HepG2 (cell line): ENCODE results near the gene MEG3. TPM values are rescaled to one million over a fixed set of nuclear protein-coding genes. Genes with fewer than 3 reads are reported as not detected.
A peak's percentile ranks its signal among the peaks of the same experiment; 100 is the strongest.

Experiments
- AKAP8 ChIP-seq: sonication (generic); formaldehyde crosslinking; IDR thresholded peaks from 2 replicates; pipeline ENCODE4 v1.5.1; 2020; ENCODE audit warnings: mild to moderate bottlenecking, missing genetic modification reagents
- CERS6 ChIP-seq: sonication (generic); formaldehyde crosslinking; IDR thresholded peaks from 2 replicates; pipeline ENCODE4 v1.5.0; 2020; ENCODE audit warnings: missing genetic modification reagents
- DPF2 ChIP-seq: sonication (generic); formaldehyde crosslinking; IDR thresholded peaks from 2 replicates; pipeline ENCODE4 v1.4.0; 2020; ENCODE audit warnings: mild to moderate bottlenecking, low read depth, missing genetic modification reagents, borderline replicate concordance
- DRAP1 ChIP-seq: IDR thresholded peaks from 2 replicates; pipeline ENCODE4 v1.6.1; 2016; ENCODE audit warnings: missing genetic modification reagents, missing compliant biosample characterization
- HNRNPL ChIP-seq: fragments of 200-400 bp; formaldehyde crosslinking; IDR thresholded peaks from 2 replicates; pipeline ENCODE4 v1.6.1; 2017; ENCODE audit warnings: mild to moderate bottlenecking, low read depth, low read length
- NCOA5 ChIP-seq: sonication (generic); formaldehyde crosslinking; IDR thresholded peaks from 2 replicates; pipeline ENCODE4 v1.4.0; 2020; ENCODE audit warnings: missing genetic modification reagents
- NR2F2 ChIP-seq: IDR thresholded peaks from 2 replicates; pipeline ENCODE4 v1.6.1; 2012; ENCODE audit warnings: low read depth, inconsistent platforms, borderline replicate concordance
- POLR2A ChIP-seq, 2 experiments: IDR thresholded peaks; 2 replicates each; pipeline ENCODE4 v1.6.1; 2011; ENCODE audit warnings: low read depth in 2 of 2, low read length in 2 of 2, mild to moderate bottlenecking in 1 of 2, moderate library complexity in 1 of 2; ENCODE audit not compliant: insufficient read depth in 1 of 2
- PPARG ChIP-seq: conservative IDR thresholded peaks from 2 replicates; pipeline ENCODE4 v1.6.1; 2016; ENCODE audit warnings: missing biosample characterization, missing genetic modification reagents
- PTBP1 ChIP-seq: fragments of 200-400 bp; formaldehyde crosslinking; IDR thresholded peaks from 2 replicates; pipeline ENCODE4 v1.6.1; 2018; ENCODE audit warnings: low read length, low read depth; ENCODE audit not compliant: poor library complexity, severe bottlenecking
- SNAI1 ChIP-seq: sonication (generic); formaldehyde crosslinking; IDR thresholded peaks from 2 replicates; pipeline ENCODE4 v1.5.0; 2020; ENCODE audit warnings: mild to moderate bottlenecking, missing genetic modification reagents, borderline replicate concordance
- TBX3 ChIP-seq: fragments of 450-650 bp; IDR thresholded peaks from 2 replicates; pipeline ENCODE4 v1.6.1; 2017; ENCODE audit warnings: antibody characterized with exemption, mild to moderate bottlenecking, inconsistent platforms, borderline replicate concordance
- ZFP1 ChIP-seq: IDR thresholded peaks from 2 replicates; pipeline ENCODE4 v1.6.1; 2016
- ZNF367 ChIP-seq: sonication (generic); formaldehyde crosslinking; IDR thresholded peaks from 2 replicates; pipeline ENCODE4 v1.4.0; 2020; ENCODE audit warnings: missing genetic modification reagents, borderline replicate concordance
- ZNF484 ChIP-seq: sonication (generic); formaldehyde crosslinking; IDR thresholded peaks from 2 replicates; pipeline ENCODE4 v1.5.1; 2020; ENCODE audit warnings: mild to moderate bottlenecking, low read depth, missing genetic modification reagents, borderline replicate concordance
- ZNF597 ChIP-seq: sonication (generic); formaldehyde crosslinking; IDR thresholded peaks from 2 replicates; pipeline ENCODE4 v1.5.0; 2020; ENCODE audit warnings: missing genetic modification reagents
- ZNF646 ChIP-seq: sonication (generic); formaldehyde crosslinking; IDR thresholded peaks from 2 replicates; pipeline ENCODE4 v1.9.0; 2021; ENCODE audit warnings: mild to moderate bottlenecking, missing genetic modification reagents
- ZNF674 ChIP-seq: sonication (generic); formaldehyde crosslinking; IDR thresholded peaks from 2 replicates; pipeline ENCODE4 v1.5.0; 2020; ENCODE audit warnings: low read depth, mild to moderate bottlenecking, missing genetic modification reagents
- ZNF75D ChIP-seq: sonication (generic); formaldehyde crosslinking; IDR thresholded peaks from 2 replicates; pipeline ENCODE4 v1.8.1; 2023; ENCODE audit warnings: missing genetic modification reagents, mild to moderate bottlenecking, borderline replicate concordance
- ZSCAN20 ChIP-seq: sonication (generic); formaldehyde crosslinking; IDR thresholded peaks from 2 replicates; pipeline ENCODE4 v1.4.0; 2020; ENCODE audit warnings: missing genetic modification reagents, mild to moderate bottlenecking, borderline replicate concordance
- polyA plus RNA-seq, 8 experiments: library from polyadenylated mRNA; depleted of rRNA in 3 of 8; stranded (reverse) in 7 of 8; unstranded in 1 of 8; fragments of >200 nt; fragmentation: Illumina TruSeq in 4 of 8; extraction: Trizol in 4 of 8; gene quantifications; 2 replicates each; pipeline versions ENCODE4 v1.2.1 to v1.2.3, GENCODE V29; 2011 to 2016; ENCODE audit warnings: low read depth in 4 of 8, missing spikeins in 1 of 8, mixed read lengths in 1 of 8; ENCODE audit not compliant: insufficient read depth in 1 of 8
- total RNA-seq, 5 experiments: library from RNA; depleted of rRNA; stranded (reverse); fragments of >200 nt; fragmentation: Illumina TruSeq; extraction: Trizol; gene quantifications; 2 replicates each; pipeline ENCODE4 v1.2.3, GENCODE V29; 2016; ENCODE audit warnings: low read depth in 1 of 5

Gene MEG3
- total and polyA plus RNA-seq, 2 of the 13 experiments (the other 11 are each of a cell fraction or from before 2014, with no cell fraction given) = 0.17 TPM; not detected in 1

GRCh38 chr14:100816950-100817901, 8.7 kb upstream of the MEG3 start (continued):
- TF ChIP-seq TBX3 = peak; percentile 91; the same call in 1 of the 2 replicates
- TF ChIP-seq DPF2 = peak; percentile 99
- TF ChIP-seq ZNF597 (CRISPR knock-in tag) = no peak
- no peak for TF ChIP-seq SNAI1 (CRISPR knock-in tag)
- TF ChIP-seq ZFP1 = peak; percentile 70; the same call in 1 of the 2 replicates
- TF ChIP-seq ZNF367 (CRISPR knock-in tag) = no peak
- TF ChIP-seq ZNF484 = no peak
- peak; percentile 32 for TF ChIP-seq PTBP1
- no peak for TF ChIP-seq ZNF674
- peak; percentile 85; the same call in 1 of the 2 replicates for TF ChIP-seq NCOA5 (CRISPR knock-in tag)
- peak; percentile 48 to 53; a peak in 2 of 4 replicates for TF ChIP-seq POLR2A (IDR thresholded peaks at IDR 0.05; ENCODE audit: insufficient read depth in 1 of 2, low read depth in 2 of 2, low read length in 2 of 2)
- peak; percentile 77; the same call in 1 of the 2 replicates for TF ChIP-seq AKAP8
- peak; percentile 97 for TF ChIP-seq NR2F2
- no peak; the same call in 1 of the 2 replicates for TF ChIP-seq ZSCAN20 (CRISPR knock-in tag)
- TF ChIP-seq HNRNPL = peak; percentile 97
- TF ChIP-seq ZNF646 (CRISPR knock-in tag) = 0 out of 2 replicates have a peak, but pooled peaks have one; percentile 10
- TF ChIP-seq CERS6 = no peak
- no peak for TF ChIP-seq ZNF75D (CRISPR knock-in tag)
- peak; percentile 77 for TF ChIP-seq PPARG (CRISPR knock-in tag)
- TF ChIP-seq DRAP1 = peak; percentile 80
